Measurements from ENCODE around the gene MFRP. TPM values are rescaled to one million over a fixed set of nuclear protein-coding genes. Genes with fewer than 3 reads are reported as not detected.

Gene MFRP
- total RNA-seq, 2 experiments from 2014 or later, result not detected

GRCh38 chr11:119307219-119307618, 39.3 kb downstream of the MFRP start:
- H3K4me1 ChIP-seq (ENCODE audit: insufficient read depth, low read length), result peaks cover 26% of the 10 kb centered on the region
- intact Hi-C loops (cut with DNase I, micrococcal nuclease), result no loop called here
- H3K27me3 ChIP-seq (ENCODE audit: control insufficient read depth in 1 of 2, insufficient read depth in 2 of 2, low read length in 2 of 2), result no peaks in the 10 kb centered on the region
- H3K4me3 Mint-ChIP-seq, result no peak overlapping the region
- no peak for TF ChIP-seq CTCF (IDR thresholded peaks at IDR 0.05)
- no peaks in the 10 kb centered on the region for H3K9me3 Mint-ChIP-seq
- POLR2A ChIA-PET, result interaction anchor here (0.8 to 3.8 kb wide), 5 partner anchors 8 to 24 kb away, joined by 3 to 15 read pairs (median 4); partner anchors contain the start of gene MCAM
- no peaks in the 10 kb centered on the region for H3K27me3 Mint-ChIP-seq
- DNase-seq, result no peak
- peak overlapping the region; percentile 96 for H3K27ac Mint-ChIP-seq
- H3K4me3 ChIP-seq (ENCODE audit: low read length), result no peak overlapping the region
- peaks cover 25% of the 10 kb centered on the region for H3K36me3 ChIP-seq (ENCODE audit: insufficient read depth, low read length)
- no peaks in the 10 kb centered on the region for H3K9me3 ChIP-seq (ENCODE audit: control insufficient read depth in 1 of 2, insufficient read depth in 1 of 2, low read length in 2 of 2)
- H3K27ac ChIP-seq (ENCODE audit: low read depth in 1 of 2, low read length in 2 of 2), result peak overlapping the region in 1 of 2 donors; percentile 23
- H3K36me3 Mint-ChIP-seq (ENCODE audit: low read depth), result peaks cover 44% of the 10 kb centered on the region
- CTCF ChIA-PET, result interaction anchor here (0.8 to 1.6 kb wide), 4 partner anchors 8 to 138 kb away, joined by 3 to 4 read pairs (median 3); partner anchors contain the start of genes NLRX1 and USP2
- H3K4me1 Mint-ChIP-seq (ENCODE audit: low read depth), result peaks cover 35% of the 10 kb centered on the region
- no peak for ATAC-seq (ENCODE audit: poor library complexity)

DNA sequence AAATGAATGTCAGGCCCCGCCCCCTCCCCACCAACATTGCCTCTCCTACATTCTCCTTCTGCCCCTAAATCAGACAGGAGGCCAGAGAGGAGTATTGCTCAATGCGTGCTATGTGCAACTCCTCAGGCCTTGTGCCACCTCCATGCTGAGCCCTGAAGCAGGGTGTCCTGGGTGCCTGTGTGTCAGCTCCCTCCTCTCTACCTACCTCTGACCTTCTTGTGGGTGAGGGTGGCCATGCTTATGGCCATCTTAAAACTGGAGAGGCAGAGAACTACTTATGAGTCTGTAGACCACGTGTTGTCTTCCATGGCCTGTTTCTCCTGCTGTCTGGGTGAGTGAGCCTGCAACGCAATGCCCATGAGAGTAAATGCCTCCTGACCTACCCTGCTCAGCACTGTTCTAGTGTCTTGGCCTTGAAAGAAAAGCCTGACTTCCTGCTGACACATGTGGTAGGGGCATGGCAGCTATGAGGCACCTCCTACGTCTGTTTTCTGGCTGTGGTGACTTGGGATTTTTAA, 40.1 kb downstream of the MFRP start:
- peaks cover 33% of the 10 kb centered on the region for H3K36me3 ChIP-seq (ENCODE audit: insufficient read depth, low read length)
- Mint-ChIP-seq H3K9me3 (no peaks in the 10 kb centered on the region), H3K27ac (peak overlapping the region; percentile 96), H3K4me3 (peak overlapping the region; percentile 62), H3K36me3 (ENCODE audit: low read depth) (peaks cover 52% of the 10 kb centered on the region), H3K4me1 (ENCODE audit: low read depth) (peaks cover 35% of the 10 kb centered on the region), H3K27me3 (no peaks in the 10 kb centered on the region)
- H3K4me3 ChIP-seq (ENCODE audit: low read length), result no peak overlapping the region
- no peaks in the 10 kb centered on the region for H3K27me3 ChIP-seq (ENCODE audit: control insufficient read depth in 1 of 2, insufficient read depth in 2 of 2, low read length in 2 of 2)
- peak in 11 of 14 experiments; percentile 20 to 77 (median 40) for DNase-seq
- H3K9me3 ChIP-seq (ENCODE audit: control insufficient read depth in 1 of 2, insufficient read depth in 1 of 2, low read length in 2 of 2), result no peaks in the 10 kb centered on the region
- intact Hi-C loops (cut with DNase I, micrococcal nuclease), result no loop called here
- TF ChIP-seq CTCF (IDR thresholded peaks at IDR 0.05), result no peak
- ATAC-seq (ENCODE audit: poor library complexity), result peak; percentile 95
- POLR2A ChIA-PET, result interaction anchor here (0.6 to 3.8 kb wide), 7 partner anchors 8 to 376 kb away, joined by 3 to 15 read pairs (median 4); partner anchors contain the start of gene MCAM
- CTCF ChIA-PET, result interaction anchor here (0.8 to 1.6 kb wide), 4 partner anchors 9 to 138 kb away, joined by 3 to 4 read pairs (median 3); partner anchors contain the start of genes CBL and NLRX1
- H3K27ac ChIP-seq (ENCODE audit: low read depth in 1 of 2, low read length in 2 of 2), result peak overlapping the region; percentile 39 to 53
- peaks cover 26% of the 10 kb centered on the region for H3K4me1 ChIP-seq (ENCODE audit: insufficient read depth, low read length)

DNA sequence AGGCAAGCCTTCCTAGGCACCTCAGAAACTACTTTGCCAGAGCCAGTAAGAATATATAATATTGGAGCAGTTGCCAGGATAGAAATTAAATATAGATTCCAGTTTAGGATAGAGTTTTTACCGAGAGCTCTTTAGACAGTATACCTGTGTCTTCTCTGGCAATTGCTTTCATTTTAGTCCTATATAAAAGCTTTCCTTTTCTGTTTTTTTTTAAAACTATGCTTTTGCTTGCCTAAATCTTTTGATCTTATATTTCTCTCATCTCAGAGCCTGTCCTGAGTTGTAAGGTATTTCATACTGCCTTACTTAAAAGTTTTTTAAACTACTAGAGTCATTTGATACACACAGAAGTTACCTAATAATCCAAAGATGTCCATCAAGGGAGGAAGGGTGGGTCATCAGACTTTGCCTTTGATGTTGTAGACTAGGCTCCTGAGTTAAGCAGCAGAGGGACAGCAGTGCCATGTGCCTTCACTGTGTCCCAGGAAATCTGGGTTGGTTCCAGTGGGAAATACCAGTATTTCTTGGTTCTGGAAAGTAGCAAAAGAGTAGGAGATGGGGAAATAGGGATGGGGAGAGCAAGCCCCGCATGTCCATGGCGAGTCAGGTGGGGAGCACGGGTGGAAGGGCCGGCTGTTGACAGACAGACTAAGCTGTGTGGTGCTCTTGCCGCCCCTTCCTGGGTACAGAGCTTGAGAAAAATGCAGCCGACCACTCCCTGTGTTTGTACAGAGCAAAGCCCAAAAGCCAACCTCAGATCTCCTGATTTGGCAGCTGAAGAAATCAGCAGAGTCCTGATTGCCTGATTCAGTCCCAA, 40.7 kb downstream of the MFRP start:
- Mint-ChIP-seq H3K27ac (peak overlapping the region; percentile 96), H3K27me3 (no peaks in the 10 kb centered on the region), H3K9me3 (no peaks in the 10 kb centered on the region), H3K4me1 (ENCODE audit: low read depth) (peaks cover 35% of the 10 kb centered on the region), H3K4me3 (peak overlapping the region; percentile 54), H3K36me3 (ENCODE audit: low read depth) (peaks cover 59% of the 10 kb centered on the region)
- H3K4me3 ChIP-seq (ENCODE audit: low read length), result no peak overlapping the region
- intact Hi-C loops (cut with DNase I, micrococcal nuclease), result no loop called here
- peaks cover 39% of the 10 kb centered on the region for H3K36me3 ChIP-seq (ENCODE audit: insufficient read depth, low read length)
- ATAC-seq (ENCODE audit: poor library complexity) (peak; percentile 13), DNase-seq (peak in 1 of 14 experiments; percentile 37)
- no peaks in the 10 kb centered on the region for H3K9me3 ChIP-seq (ENCODE audit: control insufficient read depth in 1 of 2, insufficient read depth in 1 of 2, low read length in 2 of 2)
- peak overlapping the region; percentile 39 to 53 for H3K27ac ChIP-seq (ENCODE audit: low read depth in 1 of 2, low read length in 2 of 2)
- H3K4me1 ChIP-seq (ENCODE audit: insufficient read depth, low read length), result peaks cover 26% of the 10 kb centered on the region
- no peaks in the 10 kb centered on the region for H3K27me3 ChIP-seq (ENCODE audit: control insufficient read depth in 1 of 2, insufficient read depth in 2 of 2, low read length in 2 of 2)
- CTCF ChIA-PET, result interaction anchor here (0.9 to 1.4 kb wide), 3 partner anchors 8 to 100 kb away, joined by 3 to 4 read pairs (median 3); partner anchors contain the start of gene CBL
- no peak for TF ChIP-seq CTCF (IDR thresholded peaks at IDR 0.05)
- POLR2A ChIA-PET, result interaction anchor here (0.6 to 3.8 kb wide), 8 partner anchors 9 to 376 kb away, joined by 3 to 15 read pairs (median 3); partner anchors contain the start of gene MCAM
